ENCODE results near the gene KCNIP3.

- TF ChIP-seq, protein P1, sequence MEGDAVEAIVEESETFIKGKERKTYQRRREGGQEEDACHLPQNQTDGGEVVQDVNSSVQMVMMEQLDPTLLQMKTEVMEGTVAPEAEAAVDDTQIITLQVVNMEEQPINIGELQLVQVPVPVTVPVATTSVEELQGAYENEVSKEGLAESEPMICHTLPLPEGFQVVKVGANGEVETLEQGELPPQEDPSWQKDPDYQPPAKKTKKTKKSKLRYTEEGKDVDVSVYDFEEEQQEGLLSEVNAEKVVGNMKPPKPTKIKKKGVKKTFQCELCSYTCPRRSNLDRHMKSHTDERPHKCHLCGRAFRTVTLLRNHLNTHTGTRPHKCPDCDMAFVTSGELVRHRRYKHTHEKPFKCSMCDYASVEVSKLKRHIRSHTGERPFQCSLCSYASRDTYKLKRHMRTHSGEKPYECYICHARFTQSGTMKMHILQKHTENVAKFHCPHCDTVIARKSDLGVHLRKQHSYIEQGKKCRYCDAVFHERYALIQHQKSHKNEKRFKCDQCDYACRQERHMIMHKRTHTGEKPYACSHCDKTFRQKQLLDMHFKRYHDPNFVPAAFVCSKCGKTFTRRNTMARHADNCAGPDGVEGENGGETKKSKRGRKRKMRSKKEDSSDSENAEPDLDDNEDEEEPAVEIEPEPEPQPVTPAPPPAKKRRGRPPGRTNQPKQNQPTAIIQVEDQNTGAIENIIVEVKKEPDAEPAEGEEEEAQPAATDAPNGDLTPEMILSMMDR (conservative IDR thresholded peaks at IDR 0.05; ENCODE audit: low read depth, low read length) = no peak
- no peak for TF ChIP-seq EZH2 (IDR thresholded peaks at IDR 0.05; ENCODE audit: low read length, unreplicated experiment)
- no peak for TF ChIP-seq EZH2phosphoT487 (IDR thresholded peaks at IDR 0.05; ENCODE audit: borderline replicate concordance, low read length)
Measured at GRCh38 chr2:95271381-95271971, 25.7 kb upstream of the KCNIP3 start.
